ENCODE data around the gene HSH2D.

The HSH2D gene

DNA sequence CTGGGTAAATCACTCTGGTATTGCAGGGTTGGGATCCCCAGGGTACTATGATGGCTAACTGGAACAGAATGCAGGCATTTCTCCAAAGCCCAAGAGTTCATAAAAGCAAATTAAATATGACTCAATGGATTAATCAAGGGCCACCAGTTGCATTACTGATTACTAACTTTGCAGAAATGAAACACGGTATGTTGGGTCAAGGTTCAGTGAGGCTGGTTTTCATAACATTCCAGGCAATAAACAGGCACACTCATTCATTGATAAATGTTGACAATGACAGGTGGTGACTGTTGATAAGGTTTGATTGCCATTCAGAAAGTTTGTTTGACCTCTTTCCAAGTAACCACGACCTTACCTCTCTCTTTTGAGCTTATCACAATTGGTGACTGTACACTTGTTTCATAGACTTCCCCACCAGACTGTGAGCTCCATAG, 53.7 kb downstream of the HSH2D start:
- Histone ChIP-seq H3K27ac (peak overlapping the region; percentile 71 to 88), H3K4me3 (peak overlapping the region; percentile 88)
- TF ChIP-seq, protein P1, sequence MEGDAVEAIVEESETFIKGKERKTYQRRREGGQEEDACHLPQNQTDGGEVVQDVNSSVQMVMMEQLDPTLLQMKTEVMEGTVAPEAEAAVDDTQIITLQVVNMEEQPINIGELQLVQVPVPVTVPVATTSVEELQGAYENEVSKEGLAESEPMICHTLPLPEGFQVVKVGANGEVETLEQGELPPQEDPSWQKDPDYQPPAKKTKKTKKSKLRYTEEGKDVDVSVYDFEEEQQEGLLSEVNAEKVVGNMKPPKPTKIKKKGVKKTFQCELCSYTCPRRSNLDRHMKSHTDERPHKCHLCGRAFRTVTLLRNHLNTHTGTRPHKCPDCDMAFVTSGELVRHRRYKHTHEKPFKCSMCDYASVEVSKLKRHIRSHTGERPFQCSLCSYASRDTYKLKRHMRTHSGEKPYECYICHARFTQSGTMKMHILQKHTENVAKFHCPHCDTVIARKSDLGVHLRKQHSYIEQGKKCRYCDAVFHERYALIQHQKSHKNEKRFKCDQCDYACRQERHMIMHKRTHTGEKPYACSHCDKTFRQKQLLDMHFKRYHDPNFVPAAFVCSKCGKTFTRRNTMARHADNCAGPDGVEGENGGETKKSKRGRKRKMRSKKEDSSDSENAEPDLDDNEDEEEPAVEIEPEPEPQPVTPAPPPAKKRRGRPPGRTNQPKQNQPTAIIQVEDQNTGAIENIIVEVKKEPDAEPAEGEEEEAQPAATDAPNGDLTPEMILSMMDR (IDR thresholded peaks at IDR 0.05): no peak
- DNase-seq (ENCODE audit: low spot score): no peak

DNA sequence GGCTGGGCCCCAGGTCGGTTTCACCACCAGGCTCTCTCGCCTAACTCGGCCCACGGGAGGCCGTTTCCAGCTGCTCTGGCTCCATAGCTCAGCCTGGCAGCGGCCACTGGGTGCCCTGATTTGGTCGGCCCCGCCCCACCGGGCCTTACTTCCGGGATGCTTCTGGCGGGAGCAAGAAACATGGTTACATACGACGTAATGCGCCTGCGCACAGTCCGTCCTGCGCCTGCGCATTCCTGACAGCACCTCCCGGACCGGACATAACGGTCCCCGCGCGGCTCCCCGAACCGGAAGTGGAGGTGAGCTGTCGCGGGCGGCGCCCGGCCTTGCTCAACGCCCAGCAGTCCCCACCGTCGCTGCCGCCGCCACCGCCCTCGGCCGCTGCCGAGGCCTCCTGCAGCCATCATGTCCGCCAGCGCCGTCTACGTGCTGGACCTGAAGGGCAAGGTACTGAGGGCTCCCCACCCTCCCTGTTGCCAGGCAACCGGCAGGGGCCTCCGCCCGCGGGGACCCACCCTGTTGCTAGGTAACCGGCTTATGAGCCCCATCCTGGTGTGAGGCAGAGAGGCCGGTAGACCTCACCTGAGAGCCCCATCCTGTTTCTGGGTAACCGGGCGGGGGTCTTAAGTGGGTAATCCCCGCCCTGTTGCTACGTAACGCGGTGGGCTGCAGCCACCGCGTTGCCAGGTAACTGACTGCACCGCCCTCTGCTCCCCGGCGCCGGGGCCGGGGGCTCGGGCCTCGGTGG, 54.3 kb downstream of the HSH2D start, which contains the start of gene AP1M1:
Gene AP1M1, plus strand, starts transcription at position 290 of the 748 bp plus-strand sequence. Its CDS starts 116 bp downstream, at position 406.
- DNase-seq (ENCODE audit: low spot score): peak; percentile 98
- TF ChIP-seq, protein P1 (IDR thresholded peaks at IDR 0.05): no peak
- peak within 1 kb of the TSS; percentile 71 to 88 for H3K27ac ChIP-seq

GRCh38 chr19:16198370-16198651, 54.8 kb downstream of the HSH2D start:
- DNase-seq (ENCODE audit: low spot score): peak; percentile 53
- H3K27ac ChIP-seq: peak overlapping the region; percentile 71 to 88
- TF ChIP-seq, protein P1 (IDR thresholded peaks at IDR 0.05): no peak
- peak overlapping the region; percentile 88 for H3K4me3 ChIP-seq

More for the DNA sequence above, 54.3 kb downstream of the HSH2D start, which contains the start of gene AP1M1:
- peak within 1 kb of the TSS; percentile 88 for H3K4me3 ChIP-seq

DNA sequence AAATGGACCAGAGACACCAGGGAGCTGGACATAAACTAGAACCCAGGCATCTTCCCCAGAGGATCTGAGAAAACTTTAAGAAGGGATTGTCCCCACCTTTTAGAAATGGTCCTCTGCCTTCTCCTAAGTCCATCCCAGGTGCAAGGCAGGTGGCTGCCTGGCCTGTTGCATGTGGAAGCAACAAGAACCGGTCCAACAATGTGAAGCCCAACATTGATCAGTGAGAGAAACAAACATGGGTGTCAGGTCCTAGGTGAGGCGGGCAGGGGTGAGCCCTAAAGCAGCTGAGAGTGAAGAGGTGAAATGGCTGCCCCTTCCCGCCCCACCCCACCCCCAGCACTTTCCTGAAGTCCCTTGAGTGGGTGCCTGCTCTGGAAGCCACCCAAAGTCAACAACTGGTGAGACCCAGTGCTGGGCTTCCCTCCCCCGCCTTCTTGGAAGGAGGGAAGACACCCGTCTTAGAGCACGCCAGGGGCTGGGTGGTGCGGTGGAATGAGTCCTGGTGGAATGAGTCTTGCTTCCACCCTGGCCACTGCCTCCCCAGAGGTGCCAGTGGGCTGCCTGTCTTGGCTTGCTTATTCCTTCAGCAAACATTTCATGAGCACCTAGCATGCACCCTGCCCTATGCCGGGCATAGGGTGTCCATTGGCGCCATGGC, 55.9 kb downstream of the HSH2D start:
- H3K4me3 ChIP-seq: peak overlapping the region; percentile 88
- peak; percentile 70 for DNase-seq (ENCODE audit: low spot score)
- peak overlapping the region in 1 of 2 donors; percentile 88 for H3K27ac ChIP-seq
- TF ChIP-seq, protein P1 (IDR thresholded peaks at IDR 0.05): no peak

DNA sequence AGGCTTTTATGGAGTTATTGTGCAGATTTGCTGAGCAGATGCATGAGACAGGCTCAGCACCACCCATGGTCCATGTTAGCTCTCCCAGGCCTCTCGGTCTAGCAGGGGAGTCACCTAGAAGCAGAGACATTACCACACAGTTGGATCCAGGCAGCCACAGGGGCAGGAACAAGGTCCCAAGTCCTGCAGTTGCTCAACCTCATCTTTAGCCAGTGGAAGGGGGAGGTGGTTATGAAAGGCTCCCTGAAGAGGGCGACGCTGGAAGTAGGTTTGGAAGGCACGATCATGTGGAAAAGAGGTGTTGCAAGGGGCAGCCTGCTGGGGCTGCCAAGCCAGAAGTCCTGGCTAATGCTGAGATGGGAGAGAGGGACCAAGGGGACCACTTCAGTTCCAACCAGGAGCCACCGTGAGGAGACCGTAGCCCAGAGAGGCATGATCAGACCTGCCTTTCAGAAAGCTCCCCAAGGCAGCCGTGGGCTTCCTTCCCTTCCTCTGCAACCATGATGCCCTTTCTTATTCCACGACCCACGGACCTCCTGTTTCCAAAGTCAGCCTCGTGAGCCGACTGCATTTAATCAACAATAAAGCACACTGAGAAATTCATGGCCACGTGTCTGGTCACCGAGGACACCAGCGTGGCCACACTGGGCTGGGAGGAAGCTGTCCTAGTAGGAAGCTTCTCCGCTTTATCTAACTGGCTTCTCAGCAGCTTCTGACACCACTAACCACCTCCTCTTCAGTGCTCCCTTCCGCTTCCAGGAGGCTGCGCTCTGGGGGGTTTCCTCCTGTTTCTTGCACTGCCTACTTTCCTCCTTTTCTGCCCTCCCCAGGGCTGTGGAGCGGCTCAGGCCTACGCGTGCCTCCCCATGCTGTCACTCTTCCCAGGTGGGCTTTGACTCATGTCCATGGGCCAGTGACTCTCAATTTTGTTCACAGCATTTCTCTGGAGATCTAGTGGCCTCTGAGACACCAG, 56.8 kb downstream of the HSH2D start:
- Histone ChIP-seq H3K27ac (peak overlapping the region in 1 of 2 donors; percentile 88), H3K4me3 (no peak overlapping the region)
- peak; percentile 74 for DNase-seq (ENCODE audit: low spot score)
- TF ChIP-seq, protein P1 (IDR thresholded peaks at IDR 0.05): no peak

- Histone ChIP-seq H3K4me3 (no peak overlapping the region), H3K27ac (no peak overlapping the region)
- TF ChIP-seq, protein P1 (IDR thresholded peaks at IDR 0.05): no peak
- DNase-seq (ENCODE audit: low spot score): no peak
Measured at GRCh38 chr19:16201011-16201391, 57.5 kb downstream of the HSH2D start.
